ENCODE results near the gene THTPA.
"Not testable (repeated sequence)": the region's sequence is repeated elsewhere in the genome, so short reads cannot be mapped to it uniquely, and the experiment has no call there.

THTPA gene

DNA sequence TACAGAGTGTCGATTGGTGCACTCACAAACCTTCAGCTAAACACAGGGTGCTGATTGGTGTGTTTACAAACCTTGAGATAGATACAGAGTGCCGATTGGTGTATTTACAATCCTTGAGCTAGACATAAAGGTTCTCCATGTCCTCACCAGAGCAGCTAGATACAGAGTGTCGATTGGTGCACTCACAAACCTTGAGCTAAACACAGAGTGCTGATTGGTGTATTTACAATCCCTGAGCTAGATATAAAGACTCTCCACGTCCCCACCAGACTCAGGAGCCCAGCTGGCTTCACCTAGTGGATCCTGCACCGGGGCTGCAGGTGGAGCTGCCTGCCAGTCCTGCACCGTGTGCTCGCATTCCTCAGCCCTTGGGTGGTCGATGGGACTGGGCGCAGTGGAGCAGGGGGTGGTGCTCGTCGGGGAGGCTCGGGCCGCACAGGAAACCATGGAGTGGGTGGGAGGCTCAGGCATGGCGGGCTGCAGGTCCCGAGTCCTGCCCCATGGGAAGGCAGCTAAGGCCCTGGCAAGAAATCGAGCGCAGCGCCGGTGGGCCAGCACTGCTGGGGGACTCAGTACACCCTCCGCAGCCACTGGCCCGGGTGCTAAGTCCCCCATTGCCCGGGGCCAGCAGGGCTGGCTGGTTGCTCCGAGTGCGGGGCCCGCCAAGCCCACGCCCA lies 28.6 kb downstream of the THTPA start:
- not testable (repeated sequence) for DNase-seq

DNA sequence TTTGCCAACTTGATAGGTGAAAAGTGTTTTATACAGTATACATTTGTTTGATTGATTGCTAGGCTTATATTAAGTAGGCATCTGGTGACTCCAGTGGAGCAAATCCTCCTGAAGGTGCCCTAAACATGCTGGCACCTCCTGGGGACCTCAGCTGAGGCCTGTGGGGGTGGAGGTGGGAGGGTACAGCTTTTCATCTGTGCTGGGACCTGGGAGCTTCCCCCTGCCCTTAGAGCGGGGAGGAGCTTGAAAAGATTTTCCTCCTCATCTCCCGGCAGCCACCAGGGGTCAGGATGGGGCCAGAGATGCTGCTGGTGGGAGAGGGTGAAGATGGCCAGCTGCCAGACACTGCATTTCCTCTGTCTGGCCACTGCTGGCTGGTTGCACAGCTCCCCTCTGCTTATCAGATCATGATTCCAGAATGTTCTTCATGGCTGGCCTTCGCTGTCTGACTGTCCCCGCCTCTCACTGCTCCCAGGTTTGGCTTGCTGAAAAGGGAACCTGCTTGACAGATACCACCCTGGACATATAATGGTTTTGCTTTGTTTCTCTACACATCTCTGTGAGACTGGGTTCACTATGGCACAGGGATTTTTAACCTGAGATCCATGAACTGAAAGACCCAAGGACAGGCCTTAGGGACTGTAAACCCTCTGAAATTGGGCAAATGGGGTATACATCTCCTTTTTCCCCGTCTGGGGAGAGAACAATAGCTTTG lies 33.0 kb downstream of the THTPA start:
- DNase-seq = peak; percentile 82

DNA sequence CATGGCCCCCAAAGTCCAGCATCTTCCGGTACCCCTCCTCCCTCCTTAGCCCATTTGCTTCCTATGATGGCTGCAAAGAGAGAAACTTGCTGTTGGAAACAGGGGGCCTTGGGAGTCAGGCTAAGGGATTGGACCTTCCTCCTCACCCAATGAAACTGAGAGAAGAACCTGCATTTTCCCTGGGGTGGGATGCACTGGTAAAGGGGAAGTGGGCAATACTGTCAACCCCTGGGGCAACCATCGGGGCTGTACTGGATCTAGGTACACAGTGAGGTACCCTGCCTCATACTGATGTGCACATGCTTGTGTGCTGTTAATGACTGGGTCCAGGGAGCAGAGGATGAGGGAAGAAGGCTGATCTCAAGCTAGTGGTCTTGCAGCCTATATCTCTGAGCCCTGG lies 33.5 kb downstream of the THTPA start:
- DNase-seq = no peak

DNA sequence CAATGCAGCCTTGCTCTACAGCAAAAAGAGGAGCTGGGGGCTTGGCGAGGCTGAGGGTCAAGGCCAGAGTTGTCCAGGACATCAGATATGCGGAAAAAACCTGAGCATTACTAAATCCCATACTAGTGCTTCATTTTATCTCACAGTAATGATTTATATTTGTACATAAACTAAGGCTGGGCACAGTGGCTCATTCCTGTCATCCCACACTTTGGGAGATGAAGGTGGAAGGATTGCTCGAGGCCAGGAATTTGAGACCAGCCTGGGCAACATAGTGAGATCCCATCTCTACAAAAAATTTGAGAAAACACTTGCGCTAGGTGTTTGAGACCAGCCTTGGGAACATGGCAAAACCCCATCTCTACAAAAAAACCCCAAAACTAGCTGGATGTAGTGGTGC lies 34.1 kb downstream of the THTPA start:
- DNase-seq = no peak

- not testable (repeated sequence) for DNase-seq
These were observed 38.1 kb downstream of the THTPA start for GRCh38 chr14:23594191-23594590.

DNA sequence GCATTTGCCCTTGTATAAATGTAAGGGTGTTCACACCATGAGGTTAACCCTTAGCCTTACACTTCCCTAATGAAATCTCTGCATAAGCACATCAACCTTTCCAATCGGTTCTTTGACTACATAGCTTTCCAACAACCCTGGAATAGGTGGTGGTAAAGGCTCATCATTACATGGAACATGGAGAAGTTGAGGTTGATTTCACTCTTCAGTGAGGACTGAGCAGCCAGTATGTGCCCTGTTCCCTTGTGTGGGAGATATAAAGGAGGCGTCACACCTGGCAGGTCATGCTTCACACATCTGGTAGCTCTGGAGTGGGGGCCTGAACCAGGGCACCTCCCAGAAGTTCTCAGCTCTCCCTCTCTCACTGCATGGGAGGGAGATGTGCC lies 44.2 kb downstream of the THTPA start:
- no peak for DNase-seq

DNA sequence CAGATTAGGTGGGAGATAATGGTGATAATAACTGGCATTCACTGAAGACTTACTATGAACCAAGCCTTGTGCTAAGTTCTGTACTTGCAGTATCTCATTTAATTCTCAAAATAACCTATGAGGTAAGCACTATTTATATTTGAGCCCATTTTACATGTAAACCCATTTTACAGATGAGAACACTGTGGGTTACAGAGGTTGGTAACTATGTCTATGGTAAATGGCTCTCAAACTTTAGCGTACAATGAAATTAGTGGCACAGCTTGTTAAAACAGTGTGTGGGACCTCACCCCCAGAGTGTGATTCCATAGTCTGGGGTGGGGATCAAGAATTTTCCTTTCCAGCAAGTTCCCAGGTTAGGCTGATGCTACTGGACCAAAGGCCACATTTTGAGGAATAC lies 44.7 kb downstream of the THTPA start:
- no peak for DNase-seq

- no peak for DNase-seq
These were observed 45.4 kb downstream of the THTPA start for GRCh38 chr14:23601424-23601823.

GRCh38 chr14:23601845-23602180 lies 45.7 kb downstream of the THTPA start:
- no peak for DNase-seq

DNA sequence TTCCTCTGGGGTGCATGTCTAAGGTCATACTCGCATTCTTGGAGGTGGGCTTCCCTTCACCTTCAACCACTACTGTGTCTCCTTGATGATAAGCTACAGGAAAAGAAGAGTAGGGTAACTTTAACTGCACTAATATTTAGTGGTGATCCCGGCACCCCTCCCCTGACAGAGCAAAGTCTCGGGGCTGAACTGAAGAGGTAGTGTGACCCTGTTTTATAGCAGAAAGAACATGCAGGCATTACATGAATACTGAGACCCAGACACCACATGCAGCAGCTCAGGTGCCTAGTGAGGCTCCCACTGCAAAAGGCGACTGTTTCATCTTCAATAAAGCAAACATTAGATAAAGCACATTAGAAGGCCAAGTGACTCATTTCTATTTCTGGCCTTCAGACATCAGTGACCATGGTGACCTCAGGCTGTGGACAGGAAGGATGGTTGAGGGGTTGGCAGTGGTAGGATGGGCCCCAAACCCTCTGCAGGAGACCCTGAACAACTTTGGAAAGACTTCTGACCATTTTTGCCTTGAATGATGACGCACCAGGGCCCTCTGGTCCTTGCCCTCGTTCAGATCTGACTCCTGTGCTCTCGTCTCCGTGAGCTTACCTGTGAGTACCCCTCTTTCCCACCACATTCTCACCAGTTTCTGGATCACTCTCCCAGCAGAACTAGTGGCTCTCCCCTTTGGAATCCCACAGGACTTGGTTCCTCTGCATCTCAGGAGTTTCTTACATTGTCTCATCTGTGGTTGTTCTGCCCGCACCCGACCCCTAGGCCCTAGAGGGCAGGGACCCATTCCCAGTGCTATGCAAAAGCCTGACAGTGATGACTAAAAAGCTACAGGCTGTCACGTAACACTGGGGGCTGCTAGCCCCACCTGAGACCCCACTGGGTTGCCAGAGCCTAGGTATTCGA lies 46.4 kb downstream of the THTPA start:
- no peak for DNase-seq

DNA sequence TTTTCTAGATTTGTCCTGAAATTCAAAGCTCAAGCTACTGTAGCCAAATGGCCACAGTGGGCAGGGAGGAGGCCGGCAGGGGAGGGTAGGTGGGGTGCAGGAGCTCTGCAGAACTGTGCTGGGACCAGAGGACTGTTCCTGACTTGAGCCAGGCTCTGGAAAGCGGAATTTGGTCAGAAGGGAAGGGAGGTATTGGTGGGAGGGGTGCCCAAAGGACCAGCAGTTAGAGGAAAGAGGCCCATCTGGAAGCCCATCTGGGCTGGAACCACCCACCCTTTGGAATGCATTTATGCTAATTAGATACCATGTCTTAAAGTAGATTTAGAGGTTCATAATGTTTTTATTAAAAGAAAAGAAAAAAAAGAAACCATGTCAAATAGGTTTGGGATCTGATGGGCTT lies 47.0 kb downstream of the THTPA start:
- no peak for DNase-seq

- DNase-seq = no peak
These were observed 48.1 kb downstream of the THTPA start for GRCh38 chr14:23604148-23604547.

DNA sequence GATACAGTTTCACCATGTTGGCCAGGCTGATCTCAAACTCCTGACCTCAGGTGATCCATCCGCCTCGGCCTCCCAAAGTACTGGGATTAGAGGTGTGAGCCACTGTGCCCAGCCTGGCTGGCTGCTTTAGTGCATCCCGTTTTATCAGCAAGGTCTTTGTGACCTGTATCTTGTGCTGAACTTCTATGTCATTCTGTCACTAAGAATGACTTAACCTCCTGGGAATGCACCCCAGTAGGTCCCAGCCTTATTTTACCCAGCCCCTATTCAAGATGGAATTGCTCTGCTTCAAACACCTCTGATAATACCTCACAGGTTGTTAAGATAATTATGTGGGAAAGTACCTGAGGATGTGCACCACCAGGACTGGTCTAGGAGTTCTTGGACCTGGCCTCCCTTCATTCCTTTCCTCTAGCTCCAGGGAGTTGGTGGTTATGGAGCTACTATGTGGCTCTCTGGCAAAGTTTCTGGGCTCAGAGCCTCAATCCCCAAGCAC lies 48.7 kb downstream of the THTPA start:
- DNase-seq = no peak

- DNase-seq = peak; percentile 76
These were observed 50.0 kb downstream of the THTPA start for GRCh38 chr14:23605931-23606585.

GRCh38 chr14:23608454-23608853 lies 52.4 kb downstream of the THTPA start:
- DNase-seq = no peak

DNA sequence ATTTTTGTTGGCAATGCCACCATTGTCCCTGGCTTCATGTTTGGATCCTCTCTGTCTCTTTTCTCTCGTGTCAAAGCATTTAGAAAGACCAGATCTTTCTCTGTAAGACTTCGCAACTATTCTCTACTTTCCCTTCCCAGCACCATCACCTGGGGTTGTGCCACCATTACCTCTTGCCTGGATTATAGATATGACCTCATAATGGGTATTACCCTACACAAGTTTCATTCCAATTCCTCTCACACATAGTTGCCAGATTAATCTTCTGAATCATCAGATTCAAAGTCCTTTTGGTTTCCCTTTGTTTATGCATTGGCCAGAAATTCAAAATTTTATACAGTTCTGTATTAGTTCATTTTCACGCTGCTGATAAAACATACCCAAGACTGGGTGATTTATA lies 52.9 kb downstream of the THTPA start:
- no peak for DNase-seq

- DNase-seq = not testable (repeated sequence)
These were observed 53.5 kb downstream of the THTPA start for GRCh38 chr14:23609411-23610089.
